Measurements from ENCODE around the gene B4GALNT4.

- TF ChIP-seq, protein P1, sequence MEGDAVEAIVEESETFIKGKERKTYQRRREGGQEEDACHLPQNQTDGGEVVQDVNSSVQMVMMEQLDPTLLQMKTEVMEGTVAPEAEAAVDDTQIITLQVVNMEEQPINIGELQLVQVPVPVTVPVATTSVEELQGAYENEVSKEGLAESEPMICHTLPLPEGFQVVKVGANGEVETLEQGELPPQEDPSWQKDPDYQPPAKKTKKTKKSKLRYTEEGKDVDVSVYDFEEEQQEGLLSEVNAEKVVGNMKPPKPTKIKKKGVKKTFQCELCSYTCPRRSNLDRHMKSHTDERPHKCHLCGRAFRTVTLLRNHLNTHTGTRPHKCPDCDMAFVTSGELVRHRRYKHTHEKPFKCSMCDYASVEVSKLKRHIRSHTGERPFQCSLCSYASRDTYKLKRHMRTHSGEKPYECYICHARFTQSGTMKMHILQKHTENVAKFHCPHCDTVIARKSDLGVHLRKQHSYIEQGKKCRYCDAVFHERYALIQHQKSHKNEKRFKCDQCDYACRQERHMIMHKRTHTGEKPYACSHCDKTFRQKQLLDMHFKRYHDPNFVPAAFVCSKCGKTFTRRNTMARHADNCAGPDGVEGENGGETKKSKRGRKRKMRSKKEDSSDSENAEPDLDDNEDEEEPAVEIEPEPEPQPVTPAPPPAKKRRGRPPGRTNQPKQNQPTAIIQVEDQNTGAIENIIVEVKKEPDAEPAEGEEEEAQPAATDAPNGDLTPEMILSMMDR (IDR thresholded peaks at IDR 0.05), result no peak
- TF ChIP-seq EP300 (IDR thresholded peaks at IDR 0.05), result no peak
Observed at GRCh38 chr11:428295-428694, 59.0 kb downstream of the B4GALNT4 start.

All from tibial nerve (tissue), 4 donors.